Sigmoid colon (tissue), 4 donors: ENCODE results near the gene RIMBP2.

Source experiments
- CTCF ChIP-seq, 4 experiments: fragments of 450-650 bp in 3 of 4; fragments of 200-600 bp in 1 of 4; IDR thresholded peaks; one replicate each; pipeline ENCODE4 v1.5.1; 2016 to 2019; ENCODE audit warnings: antibody characterized with exemption in 4 of 4, mild to moderate bottlenecking in 3 of 4, moderate library complexity in 2 of 4
- EP300 ChIP-seq, 4 donors: sonication (generic); formaldehyde crosslinking; IDR thresholded peaks; one replicate each; pipeline ENCODE4 v1.6.1; 2017; ENCODE audit warnings: antibody characterized with exemption in 4 of 4
- POLR2A ChIP-seq, 2 donors: fragments of 450-650 bp; IDR thresholded peaks; one replicate each; pipeline ENCODE4 v1.6.1; 2016; ENCODE audit warnings: antibody characterized with exemption in 2 of 2, mild to moderate bottlenecking in 2 of 2, moderate library complexity in 2 of 2
- POLR2AphosphoS5 ChIP-seq, 4 donors: sonication (generic); formaldehyde crosslinking; IDR thresholded peaks; one replicate each; pipeline ENCODE4 v1.6.1; 2017; ENCODE audit warnings: antibody characterized with exemption in 4 of 4

- TF ChIP-seq CTCF (IDR thresholded peaks at IDR 0.05) (no peak), POLR2A (IDR thresholded peaks at IDR 0.05) (no peak), POLR2AphosphoS5 (IDR thresholded peaks at IDR 0.05) (no peak), EP300 (IDR thresholded peaks at IDR 0.05) (no peak)
Observed at GRCh38 chr12:130473266-130473665, 242.8 kb downstream of the RIMBP2 start.
